ENCODE data around the gene PSMG3.

The PSMG3 gene

DNA sequence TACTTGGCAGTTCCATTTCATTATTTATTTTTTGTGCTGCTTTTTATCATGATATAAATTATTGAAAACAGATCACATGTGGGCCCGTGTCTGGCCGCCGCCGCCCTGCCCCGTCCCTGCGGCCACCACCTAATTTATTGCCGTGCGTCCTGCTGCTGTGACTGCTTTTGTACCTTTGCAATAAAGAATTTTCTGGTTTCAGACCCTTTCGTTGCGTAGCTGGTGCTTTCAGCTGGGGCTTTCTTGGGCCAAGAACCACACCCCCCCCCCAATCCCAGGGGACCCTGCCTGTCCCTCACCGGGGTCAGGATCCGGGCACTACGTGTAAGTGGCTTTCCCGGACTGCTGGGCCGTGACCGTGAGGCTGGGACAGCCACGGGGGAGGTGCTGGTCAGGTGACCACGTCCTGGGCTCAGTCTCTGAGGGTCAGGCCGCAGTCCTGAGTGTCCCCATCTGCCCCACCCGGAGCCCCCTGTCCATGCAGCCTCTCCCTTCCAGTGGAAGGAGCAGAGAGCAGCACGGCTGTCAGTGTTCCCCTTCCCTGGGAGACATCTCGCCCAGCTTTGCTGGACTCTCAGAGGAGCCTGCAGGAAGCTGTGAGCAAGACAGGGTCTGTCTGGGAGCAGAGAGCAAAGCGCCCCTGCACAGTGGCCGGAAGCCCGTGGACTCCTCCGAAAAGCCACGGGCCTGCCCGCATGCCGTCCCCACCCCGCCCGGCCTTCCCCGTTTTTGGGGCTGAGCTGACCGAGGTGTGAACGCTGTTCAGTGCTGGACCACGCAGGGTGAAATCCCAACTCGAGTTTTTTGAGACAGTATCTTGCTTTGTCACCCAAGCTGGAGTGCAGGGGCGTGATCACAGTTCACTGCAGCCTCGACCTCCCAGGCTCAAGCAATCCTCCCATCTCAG, 26.7 kb downstream of the PSMG3 start:
- FAIRE-seq: no peak

DNA sequence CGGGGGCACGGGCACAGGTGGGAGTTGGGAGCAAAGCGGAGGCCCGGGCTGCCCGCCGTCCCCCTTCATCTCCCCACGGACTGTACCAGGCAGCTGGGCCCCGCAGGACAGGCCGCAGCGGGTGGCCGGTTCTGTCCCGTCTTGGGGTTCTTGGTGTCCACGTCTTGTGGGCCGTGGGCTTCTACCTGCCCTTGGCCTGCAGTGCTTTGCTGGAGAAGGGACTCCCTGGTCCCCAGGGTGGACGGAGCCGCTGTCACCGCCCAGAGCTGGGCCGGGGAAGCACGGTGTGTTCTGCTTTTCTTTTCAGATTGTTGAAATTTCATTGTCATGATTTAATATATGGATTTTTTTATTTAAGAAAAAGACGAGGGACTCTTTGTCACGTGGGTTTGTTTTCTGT, 27.5 kb downstream of the PSMG3 start:
- no peak for FAIRE-seq

DNA sequence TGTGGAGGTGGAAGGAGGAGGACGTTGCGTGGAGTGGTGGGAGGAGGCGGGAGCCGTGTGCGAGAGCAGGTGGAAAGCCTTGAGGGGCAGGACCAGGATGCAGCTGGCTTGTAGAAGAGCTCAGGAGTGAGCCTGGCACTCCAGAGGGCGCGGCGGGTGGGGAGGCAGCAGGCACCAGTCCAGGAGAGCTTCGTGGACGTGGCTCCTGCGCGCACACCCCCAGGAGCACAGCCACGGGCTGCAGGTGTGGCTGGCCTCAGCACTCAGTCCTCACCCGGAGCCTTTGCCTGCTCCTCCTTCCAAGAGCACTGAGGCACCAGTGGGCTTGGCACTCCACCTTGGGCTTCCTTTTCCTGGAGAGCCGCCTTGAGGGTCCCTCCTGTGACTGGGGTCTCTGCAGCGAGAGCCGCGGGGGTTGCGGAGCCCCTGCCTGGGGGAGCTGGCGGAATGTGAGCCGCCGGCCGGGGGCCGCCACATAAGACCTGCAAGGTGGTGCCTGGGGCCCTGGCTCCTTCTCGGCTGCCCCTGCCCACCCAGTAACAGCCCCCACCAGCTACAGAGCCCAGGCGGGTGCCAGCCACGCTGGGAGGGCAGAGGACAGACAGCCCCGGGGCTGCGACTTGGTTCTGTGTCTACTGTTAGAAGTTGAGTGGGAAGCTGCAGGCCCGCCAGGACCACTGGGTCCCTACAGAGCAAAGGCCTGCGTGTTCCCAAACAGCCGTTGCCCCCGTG, 28.2 kb downstream of the PSMG3 start:
- FAIRE-seq: no peak

DNA sequence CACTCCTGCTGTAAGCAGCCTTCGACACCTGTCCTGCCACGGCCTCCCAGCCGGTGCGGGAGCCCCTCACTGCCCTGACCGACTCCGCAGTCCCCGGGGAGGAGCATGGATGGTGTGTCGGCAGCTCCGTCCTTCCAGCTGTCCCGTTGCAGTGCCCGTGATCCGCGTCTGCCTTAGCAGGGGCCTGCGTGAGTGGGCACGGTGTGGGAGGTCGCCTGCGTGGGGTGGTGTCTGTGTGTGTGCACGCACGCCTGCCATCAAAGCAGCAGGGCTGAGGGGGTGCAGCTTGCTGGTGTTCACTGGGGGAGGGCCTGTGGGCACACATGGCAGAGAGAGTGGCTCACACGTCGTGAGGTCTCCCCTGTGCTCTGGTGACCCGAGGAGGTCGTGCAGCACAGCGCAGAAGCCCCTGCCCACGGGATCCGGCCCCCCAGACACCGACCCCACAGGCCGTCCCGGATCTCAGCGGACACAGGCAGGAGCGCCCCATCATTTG, 29.0 kb downstream of the PSMG3 start:
- FAIRE-seq: no peak

DNA sequence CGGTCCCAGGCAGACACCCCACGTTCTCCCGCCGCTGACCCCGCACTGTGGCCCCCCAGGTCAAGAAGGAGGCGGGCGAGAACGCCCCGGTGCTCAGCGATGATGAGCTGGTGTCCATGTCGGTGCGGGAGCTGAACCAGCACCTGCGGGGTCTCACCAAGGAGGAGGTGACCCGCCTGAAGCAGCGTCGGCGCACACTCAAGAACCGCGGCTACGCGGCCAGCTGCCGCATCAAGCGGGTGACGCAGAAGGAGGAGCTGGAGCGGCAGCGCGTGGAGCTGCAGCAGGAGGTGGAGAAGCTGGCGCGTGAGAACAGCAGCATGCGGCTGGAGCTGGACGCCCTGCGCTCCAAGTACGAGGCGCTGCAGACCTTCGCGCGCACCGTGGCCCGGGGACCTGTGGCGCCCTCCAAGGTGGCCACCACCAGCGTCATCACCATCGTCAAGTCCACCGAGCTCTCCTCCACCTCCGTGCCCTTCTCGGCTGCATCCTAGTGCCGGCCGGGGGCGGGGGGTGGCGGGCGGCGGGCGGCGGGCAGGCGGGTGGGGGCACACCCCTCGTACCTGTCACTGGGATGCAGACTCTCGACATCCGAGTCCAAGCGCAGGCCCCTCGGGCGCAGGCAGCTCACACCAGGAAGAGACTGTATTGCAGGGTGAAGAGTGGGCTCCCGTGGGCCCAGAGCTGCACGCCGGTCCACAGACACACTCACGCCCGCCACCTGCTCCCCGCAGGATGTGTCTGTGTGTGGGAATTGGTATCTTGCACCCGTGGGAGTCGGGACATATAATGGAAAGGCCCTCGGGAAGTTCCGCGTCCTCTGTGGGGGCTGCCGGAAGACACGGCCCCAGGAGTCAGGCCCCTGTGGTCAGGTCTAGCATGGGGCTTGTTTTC, 29.7 kb downstream of the PSMG3 start:
- no peak for FAIRE-seq

DNA sequence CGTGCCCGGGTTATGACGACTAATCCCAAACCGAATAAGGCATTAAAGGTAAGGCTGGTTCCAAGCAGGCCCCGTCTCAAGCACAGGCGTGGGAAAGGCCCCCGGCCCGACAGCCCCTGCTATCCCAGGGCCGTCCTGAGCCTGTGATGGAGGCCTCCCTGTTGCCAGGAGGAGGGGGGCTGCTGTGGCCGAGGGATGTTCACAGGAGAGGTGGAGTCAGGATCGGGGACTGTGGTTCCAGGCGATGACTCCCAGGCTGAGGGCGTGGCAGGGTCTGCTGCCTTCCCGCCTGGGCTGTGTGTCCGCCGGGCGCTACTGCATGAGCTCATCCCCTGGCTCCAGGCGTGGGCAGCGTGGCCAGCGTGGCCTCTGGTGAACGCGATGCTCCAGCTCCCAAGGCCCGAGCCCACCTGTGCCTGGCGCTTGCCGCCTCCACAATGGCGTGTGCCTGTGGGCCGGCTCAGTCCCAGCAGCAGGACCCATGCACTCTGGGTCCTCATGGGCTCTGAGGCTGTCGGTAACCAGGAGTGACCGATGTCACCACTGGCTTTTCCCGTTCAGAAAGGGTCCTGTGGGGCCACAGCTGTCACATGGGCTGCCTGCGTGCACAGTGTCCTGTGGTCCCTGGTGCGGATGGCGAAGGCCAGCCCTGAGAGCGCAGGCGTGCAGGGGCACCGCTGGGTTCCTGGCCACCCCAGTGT, 30.5 kb downstream of the PSMG3 start:
- FAIRE-seq: no peak

DNA sequence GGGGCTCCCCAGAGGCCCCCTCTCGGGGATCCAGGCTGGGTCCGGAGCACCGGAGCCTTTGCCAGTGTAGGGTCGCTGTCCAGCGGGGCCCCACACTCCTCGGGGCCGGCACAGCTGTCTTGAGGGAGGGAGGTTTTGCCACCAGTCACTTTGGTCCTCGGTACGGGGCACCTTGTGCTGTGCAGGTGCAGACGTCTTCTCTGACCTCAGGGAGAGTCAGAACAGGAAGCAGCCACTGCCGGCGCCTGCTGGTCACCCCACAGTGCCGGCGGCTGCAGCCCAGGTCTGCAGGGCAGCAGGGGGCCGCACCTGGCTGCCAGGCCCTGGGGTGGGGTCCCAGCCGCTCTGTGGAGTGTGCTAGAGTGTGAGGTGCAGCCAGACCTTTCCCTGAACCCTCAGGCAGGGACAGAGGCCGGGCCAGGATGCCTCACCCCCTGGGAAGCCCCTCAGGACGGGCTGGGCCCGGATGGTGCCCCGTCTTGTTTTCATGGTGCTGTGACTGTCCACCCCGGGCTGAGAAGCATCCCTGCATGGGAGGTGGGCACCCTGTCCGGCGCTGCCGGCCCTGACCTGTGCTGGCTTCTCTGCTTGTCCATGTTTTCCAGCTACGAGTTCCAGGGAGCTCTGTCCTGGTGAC, 31.2 kb downstream of the PSMG3 start:
- FAIRE-seq: no peak

DNA sequence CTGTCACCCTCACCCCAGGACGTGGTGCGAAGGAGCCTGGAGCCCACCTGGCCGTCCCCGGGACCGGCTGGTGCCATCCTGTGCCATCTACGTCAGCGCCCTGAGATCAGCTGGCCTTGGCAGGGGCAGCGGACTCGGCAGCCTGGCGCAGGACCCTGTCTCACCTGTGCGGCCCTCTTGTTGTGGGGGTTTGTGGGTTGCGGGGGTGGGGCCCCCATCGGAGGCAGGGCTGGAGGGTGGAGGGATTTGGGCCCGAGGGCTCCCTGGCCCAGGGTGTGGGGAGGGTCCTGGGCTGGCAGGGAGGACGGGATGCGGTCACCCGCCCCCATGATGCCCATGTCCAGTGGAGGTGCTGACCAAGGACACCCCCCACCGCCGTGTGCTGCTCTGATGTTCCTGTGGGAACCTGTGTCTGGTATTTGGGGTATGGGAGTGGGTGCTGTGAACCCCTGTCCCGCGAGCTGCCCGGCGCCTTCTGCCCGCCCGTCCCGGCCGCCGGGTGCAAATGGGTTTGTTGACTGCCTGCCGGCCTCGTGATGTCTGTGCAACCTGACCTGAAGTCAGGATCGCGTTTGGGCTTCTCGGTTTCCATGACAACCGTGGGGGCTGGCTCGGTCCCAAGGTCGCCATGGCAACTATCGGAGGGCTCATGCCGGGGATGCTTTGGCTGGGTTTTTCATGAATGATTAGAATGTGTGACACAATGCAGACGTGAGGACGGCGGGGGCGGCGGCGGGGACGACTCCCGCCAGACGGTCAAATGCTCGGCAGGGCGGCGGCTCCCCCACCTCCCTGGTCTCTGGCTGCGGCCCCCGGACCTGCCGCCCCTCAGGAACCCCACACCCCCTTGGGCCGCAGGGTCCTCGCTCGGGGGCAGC, 32.1 kb downstream of the PSMG3 start:
- FAIRE-seq: no peak

DNA sequence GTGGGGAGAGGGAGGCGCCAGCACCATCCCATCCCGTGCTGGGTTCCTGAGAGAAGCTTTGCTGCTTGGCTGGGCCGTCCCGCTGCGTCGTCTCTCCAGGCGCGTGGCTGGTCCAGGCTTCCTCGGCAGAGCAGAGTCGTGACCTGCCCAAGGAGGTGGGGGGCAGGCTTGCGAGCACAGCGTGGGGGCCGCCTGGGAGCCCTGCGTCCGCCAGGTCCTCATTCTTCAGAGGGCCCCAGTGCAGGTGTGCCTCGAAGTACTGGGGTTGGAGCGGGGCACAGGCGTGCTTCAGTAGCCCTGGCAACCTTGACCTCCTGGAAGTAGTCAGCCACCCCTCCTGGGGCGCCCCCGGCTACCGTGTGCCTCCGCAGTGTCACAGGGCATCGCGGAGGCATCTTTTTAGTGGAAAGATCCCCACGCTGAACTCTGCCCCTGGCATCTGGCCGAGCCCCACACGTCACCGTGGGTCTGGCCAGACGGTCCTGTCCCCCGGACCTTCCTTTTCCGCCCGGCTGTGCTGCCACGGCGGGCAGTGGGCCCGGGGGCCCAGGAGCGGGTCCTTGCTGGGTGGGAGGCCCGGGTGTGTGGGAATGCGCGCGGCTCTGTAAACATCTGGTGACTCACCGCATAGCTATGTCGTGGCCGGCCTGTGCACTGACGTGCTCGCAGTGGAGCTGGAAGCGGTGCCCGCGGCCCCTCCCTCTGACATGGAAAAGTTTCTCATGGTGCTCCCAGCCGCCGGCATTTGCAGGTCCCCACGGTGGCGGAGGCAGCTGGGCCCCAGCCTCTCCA, 32.9 kb downstream of the PSMG3 start:
- FAIRE-seq: no peak

DNA sequence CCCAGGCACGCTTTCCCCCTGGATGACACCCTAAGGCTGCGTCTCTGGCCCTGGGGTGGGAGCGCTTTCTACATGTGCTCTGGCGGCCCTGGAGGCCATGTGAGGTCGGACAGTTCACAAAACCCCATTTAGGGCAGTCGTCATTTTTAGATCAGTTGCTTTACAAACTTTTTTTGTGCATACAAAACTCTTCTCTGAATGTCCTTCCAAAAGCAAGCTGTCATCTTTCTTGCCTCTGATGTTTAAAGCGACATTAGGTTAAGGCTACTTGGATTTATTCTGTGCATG, 33.4 kb downstream of the PSMG3 start:
- FAIRE-seq: no peak

DNA sequence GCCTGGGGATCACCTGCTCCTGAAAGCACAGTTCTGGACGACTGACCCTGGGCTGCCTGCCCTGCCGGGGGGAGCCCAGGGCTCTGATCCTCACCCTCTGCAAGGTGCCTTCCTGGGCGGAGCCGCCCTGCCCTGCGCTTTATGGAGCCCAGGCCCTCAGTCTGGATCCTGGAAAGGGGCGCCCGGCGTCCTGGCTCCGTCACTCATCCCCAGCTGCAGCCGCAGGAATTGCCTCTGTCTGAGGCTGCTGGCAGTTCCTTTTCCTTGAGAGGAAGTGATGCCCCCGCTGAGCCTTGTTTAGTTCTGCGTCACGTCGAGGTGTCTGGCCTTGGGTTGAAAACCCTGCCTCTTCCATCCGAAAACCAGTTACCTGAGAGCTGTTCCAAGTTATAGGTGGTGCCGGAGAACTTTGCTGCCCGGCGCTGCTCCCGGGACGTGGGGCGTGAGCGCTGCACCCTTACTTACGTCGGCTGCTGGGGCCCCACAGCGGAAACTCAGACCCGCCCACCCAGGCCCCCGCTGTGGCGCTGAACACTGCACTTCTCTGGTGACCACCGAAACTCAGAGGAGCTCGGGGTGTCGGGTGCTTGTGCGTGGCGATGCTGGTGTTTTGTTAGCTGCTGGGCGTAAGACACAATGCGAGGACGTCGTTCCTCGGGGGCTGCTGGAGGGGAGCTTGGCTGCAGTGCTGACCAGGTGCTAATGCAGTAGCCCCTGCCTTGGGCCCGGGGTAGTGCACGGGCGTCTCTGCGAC, 34.0 kb downstream of the PSMG3 start:
- no peak for FAIRE-seq

DNA sequence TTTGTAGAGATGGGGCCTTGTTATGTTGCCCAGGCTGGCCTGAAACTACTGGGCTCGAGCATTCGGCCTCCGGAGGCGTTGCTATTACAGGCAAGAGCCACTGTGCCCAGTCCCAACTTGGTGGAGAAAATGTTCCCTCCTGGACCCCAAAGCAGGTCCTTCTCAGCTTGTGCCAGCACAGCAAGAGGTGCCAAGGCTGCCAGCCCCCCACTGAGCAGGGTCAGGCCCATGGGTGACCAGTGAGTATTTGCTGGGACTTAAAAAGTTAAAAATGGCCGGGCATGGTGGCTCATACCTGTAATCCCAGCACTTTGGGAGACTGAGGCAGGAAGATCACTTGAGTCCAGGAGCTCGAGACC, 34.8 kb downstream of the PSMG3 start:
- no peak for FAIRE-seq

DNA sequence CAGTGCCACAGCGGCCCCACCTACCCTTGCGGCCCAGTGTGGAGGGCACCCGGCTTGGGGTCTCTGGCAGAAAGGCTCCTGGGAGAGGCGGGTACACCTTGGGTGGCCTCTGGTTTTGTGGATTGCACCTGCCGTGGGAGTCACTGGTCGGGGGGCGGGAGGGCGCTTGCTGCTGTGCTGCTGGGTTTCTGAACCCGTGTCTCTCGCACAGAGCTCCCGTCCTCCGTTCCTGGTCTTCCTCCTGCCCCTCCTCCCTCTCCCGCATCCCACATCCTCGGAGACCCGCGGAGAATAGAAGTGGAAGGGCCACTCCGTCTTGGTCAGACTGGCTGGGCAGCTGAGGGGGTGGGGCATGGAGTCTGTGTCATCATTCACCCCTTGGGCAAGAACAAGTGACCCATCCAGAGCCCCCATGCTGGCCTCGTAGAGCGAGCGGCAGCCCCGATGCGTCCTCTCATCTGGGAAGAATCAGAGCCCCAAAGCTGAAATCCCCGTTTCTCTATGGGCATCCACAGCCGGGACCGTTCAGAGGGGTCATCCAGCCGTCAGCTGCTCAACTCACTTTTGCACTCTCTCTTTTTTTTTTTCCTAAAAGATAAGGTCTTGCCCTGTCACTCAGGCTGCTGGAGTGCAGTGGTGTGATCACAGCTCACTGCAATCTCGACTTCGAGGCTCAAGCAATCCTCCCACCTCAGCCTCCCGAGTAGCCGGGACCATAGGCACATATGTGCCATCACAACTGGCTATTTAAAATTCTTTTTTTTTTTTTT, 35.3 kb downstream of the PSMG3 start:
- no peak for FAIRE-seq

DNA sequence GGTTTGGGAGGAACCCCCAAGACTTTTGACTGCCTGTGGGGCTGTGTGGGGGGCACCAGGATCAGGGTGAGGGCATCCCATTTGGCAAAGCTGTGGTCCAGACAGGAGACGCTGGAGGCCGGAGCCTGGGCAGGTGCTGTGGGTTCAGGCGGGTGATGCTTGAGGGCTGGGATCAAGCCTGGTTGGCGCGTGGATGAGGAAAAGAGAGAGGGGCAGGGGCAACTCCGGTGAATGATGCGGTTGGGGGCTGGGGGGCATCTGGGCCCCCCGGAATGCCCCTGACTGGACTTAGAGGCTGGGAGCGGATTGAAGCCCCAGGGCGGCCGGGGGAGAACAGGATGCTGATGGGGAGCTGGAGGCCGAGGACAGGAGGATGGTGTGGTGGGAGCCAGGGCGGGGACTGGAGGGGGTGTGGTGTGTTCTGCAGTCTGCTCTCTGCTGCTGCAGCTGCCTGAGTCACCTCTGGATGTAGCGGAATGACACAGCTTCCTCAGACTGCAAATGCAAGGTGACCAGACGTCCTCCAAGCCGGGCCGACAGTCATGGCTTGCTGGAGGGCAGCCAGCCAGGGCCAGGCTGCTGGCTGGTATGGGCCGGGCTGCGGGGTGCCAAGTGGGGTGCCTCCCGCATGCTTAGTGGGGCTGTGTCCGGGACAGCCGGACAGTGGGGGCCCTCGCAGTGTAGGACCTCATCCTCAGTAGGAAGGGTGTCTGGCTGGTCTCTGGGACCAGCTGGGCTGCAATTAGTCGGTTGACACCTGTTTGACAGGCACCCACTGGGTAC, 36.1 kb downstream of the PSMG3 start:
- no peak for FAIRE-seq

DNA sequence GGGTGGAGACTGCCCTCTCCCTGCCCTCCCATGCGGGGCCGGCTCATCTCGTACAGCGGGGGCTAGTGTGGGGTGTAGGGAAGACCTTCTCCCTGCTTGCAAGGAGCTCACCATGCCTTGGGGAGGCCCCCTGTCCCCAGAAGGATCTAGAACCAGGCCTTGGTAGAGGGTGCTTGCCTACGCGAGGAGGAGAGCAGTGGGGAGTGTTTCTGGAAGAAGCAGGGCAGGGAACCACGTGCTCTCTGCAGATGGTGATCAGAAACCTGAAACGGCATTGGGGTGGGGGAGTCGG, 36.6 kb downstream of the PSMG3 start:
- FAIRE-seq: no peak

DNA sequence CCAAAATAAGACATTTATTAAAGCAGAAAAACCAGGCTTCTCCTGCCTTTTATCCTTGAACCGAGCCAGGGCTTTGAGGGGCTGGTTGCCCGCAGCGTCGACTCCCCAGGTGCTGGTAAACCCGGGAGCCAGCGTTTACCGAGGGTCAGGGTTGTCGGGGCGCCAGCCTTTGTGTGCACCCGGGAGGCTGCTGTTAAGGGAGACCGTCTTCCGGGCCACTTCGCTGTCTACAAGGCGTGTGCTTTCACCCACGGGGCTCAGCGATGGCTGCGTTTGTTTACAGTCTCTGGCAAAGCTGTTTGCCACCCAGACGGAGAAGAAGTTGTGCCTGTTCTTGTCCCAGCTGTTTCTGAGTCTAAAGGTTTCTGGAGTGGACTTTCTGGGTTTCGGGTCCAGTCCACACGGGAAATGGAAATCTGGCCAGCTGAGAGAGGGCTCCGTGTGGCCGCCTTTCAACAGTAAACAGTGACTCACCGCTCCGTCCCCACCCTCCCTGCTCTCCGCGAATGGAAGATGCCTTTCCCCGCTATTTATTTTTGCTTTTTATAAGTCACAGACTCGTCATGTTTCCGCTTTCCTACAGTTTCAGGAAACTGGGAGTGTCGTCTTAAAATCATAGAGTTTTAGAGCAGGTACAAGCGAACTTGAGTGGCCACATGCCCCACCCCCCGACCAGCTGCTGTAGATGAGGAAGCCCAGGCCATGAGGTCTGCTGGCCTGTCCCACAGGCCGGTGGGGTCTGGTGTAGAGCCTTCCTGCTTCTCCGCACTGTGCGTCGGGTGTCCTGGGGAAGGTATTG, 37.2 kb downstream of the PSMG3 start:
- no peak for FAIRE-seq

DNA sequence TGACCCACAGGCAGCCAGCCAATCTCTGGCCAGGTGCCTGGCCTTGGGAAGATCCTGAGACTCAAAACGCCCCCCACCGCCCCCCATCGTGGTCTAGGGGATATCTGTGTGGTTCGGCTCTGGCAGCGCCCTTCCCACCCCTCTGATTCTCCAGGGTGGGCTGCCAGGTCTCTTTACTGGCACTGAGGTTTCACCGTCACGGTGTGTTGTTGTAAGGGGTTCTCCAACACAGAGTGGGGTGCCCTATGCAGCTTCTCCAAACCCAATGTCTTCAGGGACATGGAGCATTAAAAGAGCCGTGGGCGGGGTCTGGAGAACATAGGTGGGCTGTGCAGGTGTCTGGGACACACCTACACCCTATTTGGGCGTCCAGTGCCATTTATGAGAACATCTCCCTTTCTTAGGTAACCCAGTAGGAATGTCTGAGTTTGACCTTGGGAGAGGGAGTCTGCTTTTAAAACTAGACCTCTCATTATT, 37.8 kb downstream of the PSMG3 start:
- FAIRE-seq: no peak

Measured in TTC549 (cell line).